Midbrain (tissue), 1 donor: ENCODE results near the gene BAG5.
A peak's percentile ranks its signal among the peaks of the same experiment; 100 is the strongest.
"Not testable (repeated sequence)": the region's sequence is repeated elsewhere in the genome, so short reads cannot be mapped to it uniquely, and the experiment has no call there.

Experiments used
- DNase-seq: peaks from one replicate; lab custom pipeline; 2025; lab: John Stamatoyannopoulos, UW

BAG5 gene

DNA sequence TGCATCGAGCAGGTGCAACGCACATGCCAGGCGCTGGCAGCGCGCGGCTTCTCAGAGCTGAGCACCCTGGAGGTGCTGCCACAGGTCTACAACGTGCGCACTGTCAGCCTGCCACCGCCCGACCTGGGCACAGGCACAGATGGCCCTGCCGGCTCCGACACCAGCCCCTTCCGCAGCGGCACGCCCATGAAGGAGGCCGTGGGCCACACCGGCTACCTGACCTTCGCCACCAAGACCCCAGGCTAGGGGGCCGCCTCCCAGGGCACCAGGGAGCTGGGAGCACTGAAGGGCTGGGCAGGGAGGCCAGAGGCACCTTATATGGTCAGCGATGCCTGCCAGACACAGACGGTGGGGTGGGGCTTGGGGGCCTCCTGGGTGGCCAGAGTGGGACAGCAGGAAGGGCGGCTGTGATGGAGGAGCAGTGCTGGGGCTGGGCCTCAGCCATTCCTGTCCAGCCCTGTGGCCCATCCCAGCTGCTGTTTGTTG is 27.8 kb downstream of the BAG5 start:
- no peak for DNase-seq

DNA sequence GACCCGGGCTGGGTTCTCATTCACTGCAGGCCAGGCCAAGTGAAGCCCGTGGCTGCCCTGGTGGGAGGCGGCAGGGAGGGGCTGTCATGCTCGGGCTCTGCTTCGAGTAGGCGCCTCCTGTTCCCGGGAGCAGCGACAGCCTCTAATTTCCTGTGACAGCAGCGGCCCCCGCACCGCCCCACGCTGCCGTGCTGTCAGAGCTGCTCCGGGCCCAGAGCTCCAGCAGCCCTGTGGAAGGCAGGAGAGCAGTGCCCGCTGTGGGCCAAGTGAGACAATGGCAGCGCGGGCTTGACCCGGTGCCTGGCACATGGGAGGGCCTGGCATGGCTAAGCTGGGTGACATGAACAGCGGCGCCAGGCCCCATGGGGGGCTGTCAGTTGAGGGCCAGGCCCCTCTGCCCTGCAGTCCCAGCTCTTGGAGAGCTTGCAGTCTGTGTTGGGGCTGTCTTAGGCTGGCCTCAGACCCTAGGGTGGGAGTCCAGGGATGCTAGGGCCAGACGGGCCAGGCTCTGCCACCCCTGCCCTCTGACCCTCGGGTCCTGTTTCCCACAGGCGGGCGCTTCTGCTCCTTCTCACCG is 28.4 kb downstream of the BAG5 start:
- no peak for DNase-seq

GRCh38 chr14:103533137-103533998 is 29.1 kb downstream of the BAG5 start:
- DNase-seq = no peak

DNA sequence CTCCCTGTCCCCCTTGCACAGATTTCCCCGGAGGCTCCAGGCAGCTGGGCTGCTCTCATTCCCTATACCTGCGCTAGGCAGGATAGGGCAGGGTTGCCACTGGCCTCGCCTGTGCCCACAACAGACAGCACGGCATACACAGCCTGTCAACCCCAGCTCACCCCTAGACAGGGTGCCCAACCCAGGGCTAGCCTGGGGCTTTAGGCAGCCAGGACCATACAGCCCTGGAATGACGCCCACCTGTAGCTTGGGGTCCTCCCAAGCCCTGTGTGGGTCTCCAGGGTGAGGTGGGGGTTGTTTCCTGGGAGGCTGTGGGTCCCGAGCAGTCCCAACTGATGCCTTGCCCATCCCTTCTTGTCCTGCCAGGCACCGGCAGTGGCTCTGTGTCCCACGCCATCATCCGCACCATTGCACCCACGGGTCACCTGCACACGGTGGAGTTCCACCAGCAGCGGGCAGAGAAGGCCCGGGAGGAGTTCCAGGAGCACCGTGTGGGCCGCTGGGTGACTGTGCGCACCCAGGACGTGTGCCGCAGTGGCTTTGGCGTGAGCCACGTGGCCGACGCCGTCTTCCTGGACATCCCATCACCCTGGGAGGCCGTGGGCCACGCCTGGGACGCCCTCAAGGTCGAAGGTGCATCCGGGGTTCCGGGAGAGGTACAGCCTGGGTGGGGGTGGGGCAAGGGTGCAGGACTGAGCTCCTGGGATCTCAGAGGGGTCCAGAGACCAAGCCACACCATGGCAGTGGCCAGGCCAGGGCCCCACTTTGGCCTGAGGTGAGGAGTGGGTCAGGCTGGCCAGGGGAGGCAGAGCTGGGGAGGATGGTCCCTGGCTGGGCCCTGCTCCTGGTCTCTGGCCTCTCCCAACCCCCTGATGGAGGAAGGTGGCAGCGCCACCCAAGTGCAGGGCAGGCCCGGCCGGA is 30.0 kb downstream of the BAG5 start:
- no peak for DNase-seq

DNA sequence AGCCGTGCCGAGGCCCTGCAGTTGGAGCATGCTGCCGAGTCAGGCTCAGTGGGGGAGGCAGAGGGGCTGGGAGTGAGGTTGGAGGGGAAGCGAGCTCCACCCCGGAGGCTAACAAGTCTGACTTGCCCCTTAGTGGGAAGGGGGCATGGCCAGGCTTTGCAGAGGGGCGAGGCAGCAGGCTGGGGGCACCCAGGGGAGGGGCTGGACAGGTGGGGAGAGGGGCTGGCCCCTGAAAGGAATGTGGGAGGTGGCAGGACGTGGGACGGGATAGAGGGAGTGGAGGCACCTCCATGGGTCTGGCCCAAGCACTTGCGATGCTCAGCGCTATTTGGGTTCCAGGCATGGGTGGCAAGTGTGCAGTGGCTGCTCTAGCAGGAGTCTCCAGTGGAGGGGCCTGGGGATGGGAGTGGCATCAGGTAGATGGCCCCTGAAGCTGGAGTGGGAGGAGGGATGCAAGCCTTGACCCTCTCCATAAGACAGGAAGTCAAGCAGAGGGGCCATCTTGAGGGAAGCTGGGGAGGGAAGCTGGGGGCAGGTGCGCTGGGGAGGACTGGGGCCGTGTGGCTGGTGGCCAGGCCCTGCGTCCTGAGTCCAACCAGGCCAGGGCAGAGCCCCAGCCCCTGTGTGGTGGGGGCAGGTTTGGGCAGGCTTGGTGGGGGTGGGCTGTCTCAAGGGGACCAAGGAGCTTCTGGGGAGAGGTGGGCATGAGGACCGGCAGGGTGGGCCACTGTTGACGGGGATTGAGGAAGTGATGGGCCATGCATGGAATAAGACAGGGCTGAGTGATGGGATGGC is 30.8 kb downstream of the BAG5 start:
- DNase-seq = no peak

- no peak for DNase-seq
These were observed 31.6 kb downstream of the BAG5 start for GRCh38 chr14:103530831-103531230.

GRCh38 chr14:103530390-103530789 is 32.1 kb downstream of the BAG5 start:
- DNase-seq = no peak

DNA sequence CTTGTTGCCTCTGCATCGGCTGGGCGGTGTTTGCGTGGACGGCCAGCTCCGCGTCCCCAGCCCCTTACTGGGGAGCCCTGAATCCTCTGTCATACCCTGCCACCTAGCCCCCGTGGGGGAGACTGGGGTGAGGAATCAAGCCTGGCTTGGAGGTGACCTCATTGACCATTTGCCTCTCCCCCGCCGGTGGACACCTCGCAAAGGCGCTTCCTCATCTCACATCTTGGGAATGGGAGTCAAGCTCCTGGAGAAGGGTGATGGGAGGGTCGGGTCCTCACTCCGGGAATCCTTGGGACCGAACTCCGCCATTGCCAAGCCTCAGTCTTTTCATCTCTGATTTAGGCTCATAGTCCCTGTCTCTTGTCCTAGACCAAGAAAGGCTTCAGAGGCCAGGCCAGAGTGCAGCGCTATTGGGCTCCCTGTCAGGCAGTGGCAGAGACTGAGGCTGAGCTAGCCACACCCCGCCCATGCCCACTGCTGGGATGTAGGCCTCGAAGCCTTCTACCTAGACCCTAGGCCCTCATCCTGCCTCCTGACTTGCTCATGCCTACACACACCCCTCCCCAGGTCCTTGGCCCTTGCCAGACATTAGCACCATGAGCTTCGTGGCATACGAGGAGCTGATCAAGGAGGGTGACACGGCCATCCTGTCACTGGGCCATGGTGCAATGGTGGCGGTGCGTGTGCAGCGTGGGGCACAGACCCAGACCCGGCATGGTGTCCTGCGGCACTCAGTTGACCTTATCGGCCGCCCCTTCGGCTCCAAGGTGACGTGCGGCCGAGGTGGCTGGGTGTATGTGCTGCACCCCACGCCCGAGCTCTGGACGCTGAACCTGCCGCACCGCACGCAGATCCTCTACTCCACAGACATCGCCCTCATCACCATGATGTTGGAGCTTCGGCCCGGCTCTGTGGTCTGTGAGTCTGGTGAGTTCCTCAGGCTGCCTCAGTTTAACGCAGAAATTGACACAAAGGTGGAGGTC is 32.8 kb downstream of the BAG5 start:
- DNase-seq = no peak

- peak; percentile 92 for DNase-seq
These were observed 33.7 kb downstream of the BAG5 start, which contains the start of gene TRMT61A for GRCh38 chr14:103528587-103529382. Gene TRMT61A (plus strand): TSS chr14:103529196. CDS start chr14:103529979, 783 bp downstream.

GRCh38 chr14:103528146-103528586 is 34.3 kb downstream of the BAG5 start:
- no peak for DNase-seq

- DNase-seq = no peak
These were observed 34.9 kb downstream of the BAG5 start for GRCh38 chr14:103527408-103528145.

- DNase-seq = no peak
These were observed 35.6 kb downstream of the BAG5 start for GRCh38 chr14:103526914-103527248.

GRCh38 chr14:103526247-103526913 is 36.1 kb downstream of the BAG5 start:
- DNase-seq = no peak

- DNase-seq = not testable (repeated sequence)
These were observed 36.8 kb downstream of the BAG5 start for GRCh38 chr14:103525430-103526246.

GRCh38 chr14:103524002-103524935 is 38.2 kb downstream of the BAG5 start:
- DNase-seq = no peak

DNA sequence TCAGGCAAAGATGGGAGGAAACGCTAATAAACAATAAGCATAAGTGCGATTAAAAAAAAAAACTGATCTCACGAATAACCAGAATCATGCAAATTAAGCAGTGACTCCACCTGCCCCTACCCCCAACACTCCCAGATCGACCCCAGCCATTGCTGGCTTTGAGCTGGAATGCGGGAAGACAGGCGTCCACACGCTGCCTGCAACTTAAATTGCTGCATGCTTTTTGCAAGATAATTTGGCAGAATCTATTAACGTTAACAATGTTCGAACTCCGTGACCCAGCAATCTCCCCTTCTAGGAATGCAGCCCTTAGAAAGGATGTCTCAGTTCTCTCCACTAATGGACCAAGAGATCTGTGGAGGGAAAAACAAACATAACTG is 38.9 kb downstream of the BAG5 start:
- DNase-seq = no peak
